Right forelimb (tissue), 1 donor: ENCODE data around the gene HCN4.

Experiments used
- DNase-seq: peaks from one replicate; pipeline ENCODE4 v3.0.0-alpha.2; 2018

The HCN4 gene

DNA sequence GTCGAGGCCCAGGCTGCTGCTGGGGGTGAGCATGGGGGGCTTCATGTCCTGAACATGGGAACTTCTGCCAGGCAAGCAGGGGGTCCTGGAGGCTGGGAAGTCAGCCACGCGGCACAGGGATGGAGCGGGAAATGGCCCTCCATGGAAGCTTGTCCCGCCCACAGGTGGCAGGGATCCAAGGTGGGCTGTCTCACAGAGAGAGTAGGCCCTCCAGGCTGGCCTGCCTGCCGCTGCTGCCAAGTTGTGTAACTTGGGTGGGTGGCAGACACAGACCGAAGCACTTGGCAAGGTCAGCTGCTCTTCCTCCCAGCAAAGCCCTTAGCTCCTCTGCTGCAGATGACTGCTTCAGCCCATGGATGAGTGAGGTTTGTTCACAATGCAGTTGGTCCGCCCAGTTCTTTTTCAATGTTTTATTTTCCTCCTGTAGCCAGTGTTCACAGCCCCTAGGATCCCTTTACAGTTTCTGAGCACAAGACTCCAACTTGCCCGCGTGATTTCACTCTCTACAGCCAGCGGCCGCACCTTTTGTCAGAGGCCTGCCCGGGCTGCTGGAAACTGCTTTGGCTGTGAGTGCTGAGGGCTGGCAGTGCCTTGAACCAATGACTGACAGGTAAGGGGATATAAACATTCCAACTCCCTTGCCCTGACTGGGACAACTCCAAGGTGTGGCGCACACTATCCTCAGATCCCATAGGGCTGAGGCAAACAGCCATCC is 26.7 kb downstream of the HCN4 start:
- DNase-seq = no peak

- no peak for DNase-seq
Measured at GRCh38 chr15:73340502-73341192, 28.1 kb downstream of the HCN4 start.

DNA sequence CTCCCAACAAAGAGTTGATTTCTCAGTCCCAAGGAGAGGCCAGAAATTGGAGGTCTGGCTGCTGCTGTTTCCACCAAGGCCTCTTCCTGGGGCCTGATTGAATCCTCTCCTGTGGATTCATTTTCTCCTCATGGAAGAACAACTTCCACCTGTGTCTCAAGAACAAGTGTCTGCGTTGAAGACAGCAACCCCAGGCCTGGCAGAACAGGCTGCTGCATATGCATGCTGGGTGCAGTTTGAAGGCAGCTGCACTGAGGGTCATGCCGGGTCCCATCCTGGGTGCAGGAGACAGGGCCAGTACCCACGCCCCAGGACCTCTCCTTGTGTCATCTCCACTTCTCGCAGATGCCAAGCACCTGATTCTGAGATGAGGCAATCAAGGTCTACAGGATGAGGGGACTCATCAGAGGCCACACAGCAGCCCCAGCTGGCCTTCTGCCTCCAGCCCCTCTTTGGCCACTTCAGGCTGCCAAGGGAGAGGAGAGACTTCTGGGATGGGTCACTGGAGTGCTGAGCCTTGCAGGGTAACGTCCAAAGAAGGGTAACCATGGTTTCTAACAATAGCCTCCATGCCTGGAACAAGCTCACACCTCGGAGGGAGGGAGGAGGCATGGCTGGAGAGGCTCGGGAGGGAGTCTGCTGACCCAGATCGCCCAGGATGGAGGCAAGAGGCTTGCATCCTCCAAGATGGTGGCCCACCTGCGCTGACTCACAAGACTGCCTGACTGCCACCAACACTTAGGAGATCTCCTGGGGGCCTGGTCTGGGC is 30.0 kb downstream of the HCN4 start:
- DNase-seq = no peak

DNA sequence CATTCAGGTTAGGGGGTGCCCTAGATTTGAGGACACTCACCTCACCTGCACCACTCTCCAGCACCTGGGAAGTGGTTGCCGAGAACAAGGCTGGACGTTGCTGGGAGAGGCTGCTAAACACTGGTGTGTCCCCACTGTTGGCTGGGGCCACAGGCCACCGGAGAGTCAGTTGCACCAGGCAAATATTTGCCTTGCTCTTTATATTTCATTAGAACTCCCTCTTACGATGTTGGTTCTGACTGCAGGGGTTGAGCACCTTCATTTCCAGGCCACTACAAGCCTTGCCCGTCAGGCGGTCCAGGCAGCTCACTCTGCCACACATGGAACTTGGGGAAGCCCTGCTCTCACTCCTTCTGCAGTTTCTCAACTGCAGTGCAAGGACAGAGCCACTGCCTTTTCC is 30.7 kb downstream of the HCN4 start:
- no peak for DNase-seq

GRCh38 chr15:73337187-73337586 is 31.6 kb downstream of the HCN4 start:
- no peak for DNase-seq

DNA sequence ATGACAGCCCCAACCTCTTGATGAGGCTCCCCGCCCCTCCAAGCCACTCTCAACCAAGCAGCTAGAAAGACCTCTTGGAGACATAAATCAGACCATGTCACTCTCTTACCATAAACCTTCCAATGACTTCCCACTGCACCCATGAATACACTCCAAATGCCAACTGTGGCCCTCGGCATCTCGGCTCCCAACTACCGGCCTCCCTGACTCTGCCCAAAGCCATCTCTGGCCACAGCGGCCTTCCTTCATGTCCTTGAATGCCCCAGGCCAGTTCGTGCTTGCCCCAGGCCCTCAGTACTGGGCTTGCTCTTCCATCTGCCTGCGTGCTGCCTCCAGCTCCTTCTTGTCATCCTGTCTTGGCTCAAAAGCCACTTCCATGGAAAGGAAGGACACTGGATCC is 32.0 kb downstream of the HCN4 start:
- no peak for DNase-seq

GRCh38 chr15:73335471-73335870 is 33.3 kb downstream of the HCN4 start:
- no peak for DNase-seq

DNA sequence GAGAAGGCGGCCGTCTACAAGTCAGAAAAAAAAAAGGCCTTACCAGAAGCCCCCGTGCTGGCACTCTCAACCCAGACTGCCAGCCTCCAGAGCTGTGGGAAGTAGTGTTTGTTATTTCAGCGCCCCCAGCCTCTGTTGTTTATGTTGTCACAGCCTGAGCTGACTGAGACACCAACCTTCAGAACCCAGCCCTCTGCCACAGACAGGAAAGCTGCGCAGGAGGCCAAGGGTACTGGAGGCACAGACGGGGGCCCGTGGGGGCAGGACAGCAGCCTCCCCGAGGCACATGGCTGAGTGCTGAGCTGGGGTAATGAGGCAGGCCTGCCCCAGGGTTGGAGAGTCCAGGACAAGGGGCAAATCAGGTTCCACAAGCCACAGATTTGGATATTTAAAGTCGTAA is 33.7 kb downstream of the HCN4 start:
- no peak for DNase-seq

GRCh38 chr15:73334086-73334485 is 34.7 kb downstream of the HCN4 start:
- no peak for DNase-seq

GRCh38 chr15:73333001-73333400 is 35.8 kb downstream of the HCN4 start:
- no peak for DNase-seq

- no peak for DNase-seq
Measured at GRCh38 chr15:73331991-73332925, 36.5 kb downstream of the HCN4 start.

DNA sequence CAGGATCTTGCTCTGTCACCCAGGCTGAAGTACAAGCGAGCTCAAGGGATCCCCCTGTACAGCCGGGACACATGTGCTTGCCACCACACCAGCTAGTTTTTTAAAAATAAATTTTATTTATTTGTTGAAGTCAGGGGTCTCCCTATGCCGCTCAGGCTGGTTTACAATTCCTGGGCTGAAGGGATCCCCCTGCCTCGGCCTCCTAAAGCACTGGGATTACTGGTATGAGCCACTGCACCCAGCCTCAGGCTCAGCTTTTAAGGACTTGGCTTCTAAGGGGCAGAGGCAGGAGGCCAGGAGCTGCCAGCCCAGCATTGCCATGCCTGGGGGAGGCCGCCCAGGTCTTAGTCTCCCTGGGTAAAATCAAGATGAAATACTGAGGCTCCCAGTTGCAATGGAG is 37.3 kb downstream of the HCN4 start:
- DNase-seq = no peak

DNA sequence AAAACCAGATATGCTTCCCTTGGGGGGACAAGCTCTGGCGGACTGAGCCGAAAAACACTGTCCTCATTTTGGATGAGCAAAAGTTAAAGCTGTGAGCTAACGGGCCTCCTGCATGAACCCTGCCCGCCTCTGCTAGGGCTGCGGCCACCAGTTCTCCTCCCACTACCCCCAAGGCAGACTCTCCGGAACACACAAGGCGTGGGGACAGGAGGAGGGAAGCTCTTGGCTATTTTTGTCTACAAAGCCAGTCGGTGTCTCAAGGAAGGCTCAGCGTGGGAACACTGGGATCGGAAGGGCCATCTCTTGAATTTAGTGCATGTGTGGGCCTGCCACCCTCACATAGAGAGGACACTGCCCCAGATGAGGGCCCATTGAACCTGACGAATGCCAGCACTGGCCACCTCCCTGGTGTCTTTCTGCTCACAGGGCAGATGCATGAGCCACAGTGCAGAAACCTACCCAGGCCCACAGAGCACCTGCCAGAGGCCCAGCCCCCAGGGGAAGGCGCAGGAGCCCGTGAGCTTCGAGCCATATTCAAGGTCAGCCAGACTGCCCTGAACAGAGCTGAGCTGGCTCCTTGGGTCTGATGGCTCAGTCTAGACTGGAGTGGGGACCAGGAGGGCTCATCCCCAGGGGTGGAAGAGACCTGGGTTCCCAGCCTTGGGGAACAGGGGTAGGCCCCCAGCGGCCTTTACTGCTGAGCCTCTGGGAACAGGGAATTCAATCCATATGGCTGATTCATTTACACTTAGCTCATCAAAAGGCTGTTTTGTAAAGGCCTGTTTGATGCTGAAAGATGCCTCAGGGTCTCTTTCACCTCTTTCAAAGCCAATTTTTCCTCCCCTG is 38.3 kb downstream of the HCN4 start:
- no peak for DNase-seq

- no peak for DNase-seq
Measured at GRCh38 chr15:73329501-73330200, 39.1 kb downstream of the HCN4 start.

GRCh38 chr15:73328981-73329380 is 39.8 kb downstream of the HCN4 start:
- no peak for DNase-seq

GRCh38 chr15:73328149-73328820 is 40.5 kb downstream of the HCN4 start:
- no peak for DNase-seq

GRCh38 chr15:73326157-73326556 is 42.6 kb downstream of the HCN4 start:
- no peak for DNase-seq

- no peak for DNase-seq
Measured at GRCh38 chr15:73325191-73325861, 43.4 kb downstream of the HCN4 start.

- DNase-seq = no peak
Measured at GRCh38 chr15:73324496-73325170, 44.1 kb downstream of the HCN4 start.
